ENCODE data around the gene GIPC3.
"Not testable (repeated sequence)": the region's sequence is repeated elsewhere in the genome, so short reads cannot be mapped to it uniquely, and the experiment has no call there.

Gene GIPC3

GRCh38 chr19:3550947-3551791, 34.1 kb upstream of the GIPC3 start:
- DNase-seq (ENCODE audit: low read depth in 1 of 2, low spot score in 1 of 2) = no peak

DNA sequence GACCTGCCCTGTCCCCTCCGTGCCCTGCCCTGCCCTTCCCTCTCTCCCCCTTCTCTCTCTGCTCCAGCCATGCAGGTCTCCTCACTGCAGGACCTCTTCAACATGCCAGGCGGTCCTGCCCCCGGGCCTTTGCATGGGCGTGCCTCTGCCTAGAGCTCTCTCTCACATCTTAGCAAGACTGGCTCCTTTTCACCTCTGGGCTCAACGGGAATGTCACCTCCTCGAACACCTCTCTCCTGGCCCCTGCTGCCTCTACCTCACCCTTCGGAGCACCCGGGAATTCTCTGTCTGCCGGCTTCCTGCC, 33.5 kb upstream of the GIPC3 start:
- no peak for DNase-seq (ENCODE audit: low read depth in 1 of 2, low spot score in 1 of 2)

DNA sequence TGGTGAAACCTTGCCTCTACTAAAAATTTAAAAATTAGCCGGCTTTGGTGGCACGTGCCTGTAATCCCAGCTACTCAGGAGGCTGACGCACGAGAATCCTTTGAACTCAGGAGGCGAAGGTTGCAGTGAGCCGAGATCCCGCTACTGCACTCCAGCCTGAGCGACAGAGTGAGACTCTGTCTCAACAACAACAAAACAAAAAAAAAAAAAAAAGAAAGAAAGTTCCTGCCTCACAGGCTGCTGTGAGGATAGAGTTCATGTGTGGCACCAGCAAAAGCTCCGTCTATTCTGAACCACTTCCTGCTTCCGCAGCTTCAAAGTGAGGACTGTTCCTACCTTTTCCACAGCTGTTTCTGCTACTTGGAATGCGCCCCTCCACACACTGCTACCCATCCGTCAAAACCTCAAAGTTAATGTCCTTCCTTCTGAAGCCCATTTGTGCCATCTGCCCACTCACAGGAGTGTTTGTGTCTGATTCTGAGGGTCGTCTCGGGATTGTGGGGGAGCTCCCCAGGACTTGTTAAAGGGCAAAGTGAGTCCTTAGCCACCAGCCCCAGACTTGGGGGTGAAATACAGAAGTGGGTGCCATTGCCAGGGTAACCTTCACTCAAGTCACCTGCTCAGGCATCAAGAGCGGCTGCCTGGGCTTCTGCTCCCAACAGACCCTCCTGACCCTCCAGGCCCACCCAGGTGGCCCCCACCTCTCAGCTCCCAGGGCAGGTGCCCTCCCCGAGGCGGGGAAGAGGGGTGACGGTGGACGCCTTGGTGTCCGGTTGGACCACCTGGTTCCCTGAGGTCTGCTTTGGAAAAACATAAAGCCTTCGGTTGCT, 30.8 kb upstream of the GIPC3 start:
- DNase-seq (ENCODE audit: low read depth in 1 of 2, low spot score in 1 of 2) = no peak

- DNase-seq (ENCODE audit: low read depth in 1 of 2, low spot score in 1 of 2) = no peak
These were observed 29.4 kb upstream of the GIPC3 start for GRCh38 chr19:3555653-3556422.

DNA sequence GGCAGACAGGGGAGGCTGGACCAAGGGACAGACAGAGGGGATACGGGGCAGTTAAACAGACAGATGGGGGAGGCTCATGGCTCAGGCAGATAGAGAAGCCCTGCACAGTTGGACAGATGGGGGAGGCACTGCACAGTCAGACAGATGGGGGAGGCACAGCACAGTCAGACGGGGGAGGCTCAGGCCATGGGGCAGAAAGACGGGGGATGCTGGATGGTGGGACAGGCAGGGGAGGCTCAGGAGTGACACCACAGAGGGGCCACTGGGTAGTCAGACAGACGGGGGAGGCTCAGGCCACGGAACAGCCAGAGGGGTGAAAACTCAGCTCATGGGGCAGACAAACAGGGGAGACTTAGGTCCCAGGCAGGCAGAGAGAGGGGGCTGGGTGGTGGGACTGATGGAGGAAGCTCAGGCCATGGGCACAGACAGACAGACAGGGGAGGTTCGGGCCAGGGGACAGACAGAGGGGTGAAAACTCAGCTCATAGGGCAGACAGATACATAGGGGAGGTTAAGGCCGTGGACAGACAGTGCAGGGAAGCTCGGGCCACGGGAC, 28.8 kb upstream of the GIPC3 start:
- no peak for DNase-seq (ENCODE audit: low read depth in 1 of 2, low spot score in 1 of 2)

DNA sequence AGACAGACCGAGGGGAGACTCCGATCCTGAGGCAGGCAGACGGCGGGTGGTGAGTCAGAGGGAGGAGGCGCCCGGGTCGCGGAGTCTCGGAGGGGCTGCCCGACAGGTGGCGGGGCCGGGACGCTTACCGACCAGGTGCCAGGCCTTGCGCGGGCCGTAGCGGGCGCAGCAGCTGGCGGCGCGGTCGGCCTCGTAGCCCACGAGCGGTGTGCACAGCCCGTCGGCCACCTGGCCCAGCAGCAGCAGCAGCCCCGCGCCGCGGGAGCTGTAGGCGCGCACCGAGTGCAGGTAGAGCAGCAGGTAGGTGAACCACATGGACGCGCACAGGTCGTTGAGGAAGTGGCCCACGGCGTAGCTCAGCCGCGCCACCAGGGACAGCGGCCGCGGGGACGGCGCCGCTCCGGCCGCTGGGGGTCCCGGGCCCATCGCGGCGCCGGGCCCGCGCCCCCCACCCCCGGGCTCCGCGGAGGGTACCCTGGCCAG, 28.3 kb upstream of the GIPC3 start:
- DNase-seq (ENCODE audit: low read depth in 1 of 2, low spot score in 1 of 2) = peak; percentile 45 to 57

DNA sequence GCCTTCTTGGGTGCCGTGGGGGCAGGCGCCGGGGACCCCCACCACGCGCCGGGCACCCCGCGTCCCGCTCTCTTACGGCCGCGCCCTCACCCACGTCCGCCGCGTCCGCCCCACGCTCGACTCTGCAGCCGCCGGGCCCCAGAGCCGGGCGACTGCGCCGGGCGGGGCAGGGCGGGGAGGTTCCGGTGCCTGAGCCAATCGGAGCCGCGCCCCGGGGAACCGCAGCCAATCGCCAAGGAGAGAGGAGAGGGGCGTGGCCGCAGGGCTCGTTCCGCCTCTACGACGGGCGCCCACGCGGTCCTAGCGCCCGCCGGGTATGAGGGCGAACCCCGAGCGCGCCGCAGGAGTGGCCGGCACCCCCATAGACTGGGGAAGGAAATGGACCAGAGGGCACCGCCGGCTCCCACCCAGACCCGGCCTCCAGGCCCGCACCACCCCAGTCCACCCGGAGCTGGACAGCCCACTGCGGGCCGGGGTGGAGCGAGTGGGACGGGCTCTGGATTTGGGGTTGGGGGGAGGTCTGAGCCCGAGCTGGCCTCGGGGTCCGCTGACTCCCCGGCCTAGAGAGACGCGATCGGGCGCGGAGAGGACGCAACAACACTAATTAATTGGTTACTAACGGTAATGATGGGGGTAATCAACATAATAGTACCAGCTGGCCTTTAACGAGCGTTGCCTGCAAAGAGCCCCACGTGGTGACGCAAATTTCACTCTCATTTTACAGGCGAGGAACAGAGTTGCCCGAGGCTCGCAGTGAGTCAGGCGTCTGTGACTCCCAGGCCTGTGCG, 27.6 kb upstream of the GIPC3 start, which contains the start of gene MFSD12:
Gene MFSD12 (minus strand): TSS at position 126 of the 788 bp plus-strand sequence. CDS start 183 bp downstream, outside the sequence.
- peak; percentile 87 to 92 for DNase-seq (ENCODE audit: low read depth in 1 of 2, low spot score in 1 of 2)

GRCh38 chr19:3563709-3564524, 21.4 kb upstream of the GIPC3 start:
- DNase-seq (ENCODE audit: low read depth in 1 of 2, low spot score in 1 of 2) = no peak

DNA sequence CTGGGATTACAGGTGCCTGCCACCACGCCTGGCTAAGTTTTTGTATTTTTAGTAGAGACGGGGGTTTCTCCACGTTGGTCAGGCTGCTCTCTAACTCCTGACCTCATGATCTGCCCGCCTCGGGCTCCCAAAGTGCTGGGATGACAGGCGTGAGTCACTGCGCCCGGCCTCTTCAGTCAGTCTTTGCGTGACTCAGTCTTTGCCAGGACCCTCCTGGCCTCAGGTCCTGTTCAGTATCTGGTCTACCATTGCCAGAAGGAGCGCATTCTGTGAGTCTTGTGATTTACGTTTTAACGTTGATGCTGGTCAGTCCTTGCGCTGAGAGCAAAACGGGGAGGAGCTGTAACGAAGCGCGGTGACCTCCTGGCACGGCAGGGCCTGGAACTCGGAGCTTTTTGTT, 20.1 kb upstream of the GIPC3 start:
- DNase-seq (ENCODE audit: low read depth in 1 of 2, low spot score in 1 of 2) = no peak

DNA sequence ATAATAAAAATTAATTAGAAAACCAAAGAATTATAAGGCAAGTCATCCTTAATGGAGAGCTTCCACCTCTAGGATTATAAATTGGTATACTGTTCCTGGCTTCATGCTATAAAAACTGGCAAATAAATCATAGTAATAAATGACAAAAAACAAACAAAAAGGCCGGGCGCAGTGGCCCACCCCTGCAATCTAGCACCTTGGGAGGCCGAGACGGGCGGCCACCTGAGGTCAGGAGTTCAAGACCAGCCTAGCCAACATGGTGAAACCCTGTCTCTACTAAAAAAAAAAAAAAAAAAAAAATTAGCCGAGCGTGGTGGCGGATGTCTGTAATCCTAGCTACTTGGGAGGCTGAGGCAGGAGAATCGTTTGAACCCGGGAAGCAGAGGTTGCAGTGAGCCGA, 15.2 kb upstream of the GIPC3 start:
- DNase-seq (ENCODE audit: low read depth in 1 of 2, low spot score in 1 of 2) = not testable (repeated sequence)

- no peak for DNase-seq (ENCODE audit: low read depth in 1 of 2, low spot score in 1 of 2)
These were observed 14.7 kb upstream of the GIPC3 start for GRCh38 chr19:3570606-3571011.

DNA sequence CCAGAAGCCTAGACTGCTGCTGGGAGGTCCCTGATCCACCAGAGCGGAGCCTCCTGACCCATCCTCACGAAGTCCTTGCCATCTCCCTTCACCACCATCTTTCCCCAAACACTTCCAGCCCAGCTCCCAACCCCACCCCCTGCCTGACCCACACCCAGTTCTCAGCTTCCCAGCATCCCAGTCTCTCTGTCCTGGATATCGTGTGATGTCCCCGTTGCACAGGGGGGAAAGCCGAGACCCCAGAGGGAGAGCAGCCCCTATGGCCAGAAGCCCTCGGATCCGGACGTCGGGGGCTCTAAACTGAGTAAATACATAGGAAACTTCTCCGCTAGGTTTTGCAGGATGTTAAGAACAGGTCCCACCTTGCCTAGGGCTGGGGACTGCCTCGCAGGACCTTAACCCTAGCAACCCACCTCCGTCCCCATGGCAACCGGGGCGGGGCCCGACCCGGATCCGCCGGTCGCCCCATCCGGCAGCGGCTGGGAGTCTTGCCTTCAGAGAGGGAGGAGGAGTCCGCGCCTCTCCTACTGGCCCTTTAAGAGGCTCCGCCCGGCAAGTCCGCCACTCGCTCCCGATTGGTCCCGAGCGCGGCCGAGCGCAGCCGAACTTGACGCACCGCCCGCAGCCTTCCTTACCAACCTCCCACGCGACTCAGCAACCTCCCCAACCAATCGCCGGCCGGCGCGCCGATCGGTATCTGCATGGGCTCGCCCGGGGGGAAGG, 13.0 kb upstream of the GIPC3 start:
- DNase-seq (ENCODE audit: low read depth in 1 of 2, low spot score in 1 of 2) = peak; percentile 98 to 100

DNA sequence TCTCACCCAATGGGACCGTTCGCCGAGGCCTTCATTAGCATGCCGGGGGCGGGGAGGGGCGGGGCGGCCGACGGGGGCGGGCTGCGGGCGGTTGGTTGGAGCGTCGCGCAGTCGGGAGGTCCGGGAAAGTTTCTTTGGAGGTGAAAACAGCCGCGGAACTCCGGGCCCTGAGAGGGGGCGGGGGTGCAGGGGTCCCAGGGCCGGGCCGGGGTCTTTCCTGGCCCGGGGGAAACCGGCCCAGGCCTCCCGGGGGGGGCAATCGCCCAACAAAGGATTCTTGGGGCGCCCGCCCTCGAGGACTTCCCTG, 12.5 kb upstream of the GIPC3 start, which contains the start of gene HMG20B:
Gene HMG20B (plus strand): TSS at position 90 of the 307 bp plus-strand sequence. CDS start 366 bp downstream, outside the sequence.
- DNase-seq (ENCODE audit: low read depth in 1 of 2, low spot score in 1 of 2) = no peak

GRCh38 chr19:3573162-3573857, 12.0 kb upstream of the GIPC3 start:
- no peak for DNase-seq (ENCODE audit: low read depth in 1 of 2, low spot score in 1 of 2)

- DNase-seq (ENCODE audit: low read depth in 1 of 2, low spot score in 1 of 2) = peak; percentile 64 to 67
These were observed 11.2 kb upstream of the GIPC3 start for GRCh38 chr19:3573858-3574637.

GRCh38 chr19:3575260-3575741, 10.0 kb upstream of the GIPC3 start:
- DNase-seq (ENCODE audit: low read depth in 1 of 2, low spot score in 1 of 2) = no peak

DNA sequence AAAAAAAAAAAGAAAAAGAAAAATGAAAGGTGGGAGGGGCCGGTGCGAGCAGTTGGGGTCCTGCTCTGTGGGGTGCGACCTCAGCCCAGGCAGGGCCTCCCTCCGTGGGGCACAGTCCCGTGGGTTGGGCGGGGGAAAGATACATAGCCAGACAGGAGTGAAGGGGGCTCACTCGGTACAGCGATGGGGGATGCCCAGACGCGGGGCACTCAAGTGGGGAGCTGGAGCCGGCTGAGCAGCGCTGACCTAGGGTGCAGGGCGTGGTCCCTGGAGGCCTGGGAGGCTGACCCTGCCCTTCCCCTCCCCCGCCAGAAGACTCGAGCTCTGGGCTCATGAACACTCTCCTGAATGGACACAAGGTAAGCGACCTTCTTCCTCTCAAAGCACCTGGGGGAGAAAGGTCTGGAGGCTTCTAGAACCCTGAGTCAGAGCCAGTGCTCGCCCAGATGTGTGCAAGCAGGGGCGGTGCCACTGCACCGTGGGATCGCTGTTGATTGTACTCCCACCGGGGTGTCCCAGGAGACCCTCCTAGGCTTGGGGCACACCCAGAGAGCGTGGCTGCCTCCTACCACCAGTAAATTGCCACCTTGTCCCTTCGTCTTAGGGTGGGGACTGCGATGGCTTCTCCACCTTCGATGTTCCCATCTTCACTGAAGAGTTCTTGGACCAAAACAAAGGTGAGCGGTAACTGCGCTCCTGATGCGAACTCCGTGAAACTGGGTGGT, 9.2 kb upstream of the GIPC3 start:
- DNase-seq (ENCODE audit: low read depth in 1 of 2, low spot score in 1 of 2) = no peak

All from activated CD4-positive, alpha-beta T cell treated with anti-CD3 and anti-CD28 coated beads, Interleukin-2, amount 50 U/mL, for 24 hours (primary cell).